GM18517 (cell line): ENCODE results near the gene SPPL3.
A peak's percentile ranks its signal among the peaks of the same experiment; 100 is the strongest.
"Not testable (repeated sequence)": the region's sequence is repeated elsewhere in the genome, so short reads cannot be mapped to it uniquely, and the experiment has no call there.

Experiments used
- ATAC-seq: cut with Tn5 transposase; IDR thresholded peaks from one replicate; pipeline ENCODE4 v1.9.1; 2021; ENCODE audit warnings: mild to moderate bottlenecking, moderate library complexity; ENCODE audit not compliant: unreplicated experiment

The SPPL3 gene

DNA sequence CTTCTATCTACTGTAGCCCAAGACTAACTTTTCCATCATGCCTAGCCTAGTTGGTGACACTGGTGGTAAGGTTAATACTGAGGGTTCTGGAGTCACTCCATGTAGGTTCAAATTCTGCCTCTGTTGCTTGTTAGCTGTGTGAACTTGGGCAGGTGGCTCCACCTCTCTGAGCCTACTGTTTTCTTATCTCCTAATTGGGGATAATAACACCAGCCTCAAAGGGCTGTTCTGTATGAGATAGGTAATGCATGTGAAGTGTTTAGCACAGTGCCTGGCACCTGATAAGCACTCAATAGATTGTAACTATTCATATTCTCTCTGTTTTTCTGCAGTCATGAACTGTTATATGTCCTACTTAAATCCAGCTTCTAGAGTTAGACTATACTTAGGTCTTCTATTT, 17.5 kb upstream of the SPPL3 start:
- no peak for ATAC-seq

DNA sequence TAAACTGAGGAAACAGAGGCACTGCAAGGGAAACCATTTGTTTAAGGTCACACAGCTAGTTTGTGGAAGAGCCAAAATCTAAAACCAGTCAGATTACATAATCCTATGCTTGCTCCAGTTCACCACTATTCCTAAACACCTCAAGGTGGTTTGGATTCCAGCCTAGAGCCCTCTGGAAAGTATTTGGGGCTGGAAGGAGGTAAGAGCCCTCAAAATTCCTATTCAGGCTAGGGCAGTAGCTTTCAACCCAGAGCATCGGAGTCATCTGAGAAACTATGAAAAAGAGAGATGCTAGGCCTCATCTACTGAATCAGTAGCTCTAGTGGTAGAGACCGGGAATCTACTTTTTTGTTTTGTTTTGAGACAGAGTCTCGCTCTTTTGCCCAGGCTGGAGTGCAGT, 16.0 kb upstream of the SPPL3 start:
- ATAC-seq, result no peak

DNA sequence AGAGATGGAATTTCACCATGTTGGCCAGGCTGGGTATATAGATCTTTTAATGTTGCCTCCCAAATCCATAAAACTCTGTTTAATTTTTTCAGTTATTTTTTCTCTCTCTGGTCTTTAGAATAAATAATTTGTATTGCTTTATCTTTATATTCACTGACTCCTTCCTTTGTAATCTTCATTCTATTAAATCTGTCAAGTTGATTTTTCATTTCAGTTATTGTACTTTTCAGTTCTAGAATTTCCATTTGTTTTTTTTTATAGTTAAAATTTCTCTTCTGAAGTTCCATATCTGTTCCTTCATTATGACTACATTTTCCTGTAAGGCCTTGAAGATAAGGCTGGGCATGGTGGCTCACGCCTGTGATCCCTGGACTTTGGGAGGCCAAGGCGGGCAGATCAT, 13.6 kb upstream of the SPPL3 start:
- ATAC-seq, result no peak

DNA sequence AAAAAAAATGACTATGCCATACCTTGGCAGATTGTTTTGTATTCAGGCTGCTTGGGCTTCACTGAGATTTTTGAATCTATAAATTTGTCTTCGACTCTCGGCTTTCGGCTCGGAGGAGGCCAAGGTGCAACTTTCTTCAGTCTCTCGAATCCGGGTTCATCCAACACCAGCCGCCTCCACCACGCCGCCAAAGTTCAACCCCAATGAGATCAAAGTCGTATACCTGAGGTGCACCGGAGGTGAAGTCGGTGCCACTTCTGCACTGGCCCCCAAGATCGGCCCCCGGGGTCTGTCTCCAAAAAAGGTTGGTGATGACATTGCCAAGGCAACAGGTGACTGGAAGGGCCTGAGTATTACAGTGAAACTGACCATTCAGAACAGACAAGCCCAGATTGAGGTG, 12.4 kb upstream of the SPPL3 start:
- ATAC-seq, result no peak

DNA sequence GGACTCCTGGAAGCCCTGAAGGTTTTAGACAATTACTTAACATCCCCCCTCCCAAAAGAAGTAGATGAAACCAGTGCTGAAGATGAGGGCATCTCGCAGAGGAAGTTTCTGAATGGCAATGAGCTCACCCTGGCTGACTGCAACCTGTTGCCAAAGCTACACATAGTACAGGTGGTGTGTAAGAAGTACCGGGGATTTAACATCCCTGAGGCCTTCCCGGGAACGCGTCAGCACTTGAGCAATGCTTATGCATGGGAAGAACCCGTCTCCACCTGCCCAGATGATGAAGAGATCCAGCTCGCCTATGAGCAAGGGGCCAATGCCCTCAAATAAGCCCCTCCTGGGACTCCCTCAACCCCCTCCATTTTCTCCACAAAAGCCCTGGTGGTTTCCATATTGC, 10.6 kb upstream of the SPPL3 start:
- no peak for ATAC-seq

DNA sequence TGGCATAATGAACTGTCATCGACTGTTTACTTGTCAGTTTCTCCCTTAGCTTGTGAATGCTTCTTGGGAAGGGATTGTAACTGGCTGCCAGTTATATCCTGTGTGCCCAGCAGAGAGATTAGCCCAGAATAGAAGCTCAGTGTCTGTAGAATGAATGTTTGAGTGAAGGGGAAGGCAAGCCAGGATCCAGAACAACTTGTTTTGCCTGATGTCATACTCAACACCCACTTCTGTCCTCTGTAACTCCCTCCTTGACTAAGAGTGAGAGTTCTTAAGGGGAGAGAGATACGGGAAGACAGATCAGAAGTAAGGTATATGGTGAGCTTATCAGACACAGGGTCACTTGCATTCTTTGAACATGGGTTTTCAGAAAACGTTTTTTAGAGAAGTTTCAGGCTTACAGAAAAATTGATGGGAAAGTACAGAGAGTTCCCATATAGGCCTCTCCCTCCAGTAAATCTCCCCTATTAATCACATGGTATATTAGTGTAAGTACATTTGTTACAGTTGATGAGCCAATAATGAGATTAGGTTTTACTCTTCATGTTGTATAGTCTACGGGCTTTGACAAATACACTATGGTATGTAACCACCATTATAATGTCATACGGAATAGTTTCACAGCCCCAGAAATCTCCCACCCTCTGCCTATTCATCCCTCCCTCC, 5.6 kb upstream of the SPPL3 start:
- no peak for ATAC-seq

DNA sequence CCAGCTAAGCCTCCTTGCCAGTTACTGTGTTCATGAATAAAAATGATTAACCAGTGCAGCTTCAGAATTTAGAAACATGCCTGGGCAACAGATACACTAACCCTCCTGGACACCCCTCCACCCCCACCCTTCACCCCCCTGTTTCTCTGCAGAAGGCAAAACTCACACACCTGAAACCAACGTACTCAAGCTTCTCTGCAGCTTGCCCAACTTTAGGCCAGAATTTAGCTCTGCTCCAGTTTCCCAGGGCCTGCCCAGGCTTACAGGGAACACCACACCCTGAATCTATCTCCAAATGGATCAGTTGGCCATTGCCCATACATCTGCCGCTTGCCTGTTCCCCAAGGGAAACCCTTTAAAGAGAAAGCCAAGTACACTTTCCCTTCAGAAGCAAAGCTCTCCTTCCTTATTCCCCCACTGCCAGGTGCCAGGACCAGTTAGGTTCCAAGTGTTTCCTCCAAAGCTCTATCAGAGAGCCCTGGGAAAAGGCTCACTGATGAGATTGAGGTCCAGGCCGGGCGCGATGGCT, 1.8 kb upstream of the SPPL3 start:
- no peak for ATAC-seq

DNA sequence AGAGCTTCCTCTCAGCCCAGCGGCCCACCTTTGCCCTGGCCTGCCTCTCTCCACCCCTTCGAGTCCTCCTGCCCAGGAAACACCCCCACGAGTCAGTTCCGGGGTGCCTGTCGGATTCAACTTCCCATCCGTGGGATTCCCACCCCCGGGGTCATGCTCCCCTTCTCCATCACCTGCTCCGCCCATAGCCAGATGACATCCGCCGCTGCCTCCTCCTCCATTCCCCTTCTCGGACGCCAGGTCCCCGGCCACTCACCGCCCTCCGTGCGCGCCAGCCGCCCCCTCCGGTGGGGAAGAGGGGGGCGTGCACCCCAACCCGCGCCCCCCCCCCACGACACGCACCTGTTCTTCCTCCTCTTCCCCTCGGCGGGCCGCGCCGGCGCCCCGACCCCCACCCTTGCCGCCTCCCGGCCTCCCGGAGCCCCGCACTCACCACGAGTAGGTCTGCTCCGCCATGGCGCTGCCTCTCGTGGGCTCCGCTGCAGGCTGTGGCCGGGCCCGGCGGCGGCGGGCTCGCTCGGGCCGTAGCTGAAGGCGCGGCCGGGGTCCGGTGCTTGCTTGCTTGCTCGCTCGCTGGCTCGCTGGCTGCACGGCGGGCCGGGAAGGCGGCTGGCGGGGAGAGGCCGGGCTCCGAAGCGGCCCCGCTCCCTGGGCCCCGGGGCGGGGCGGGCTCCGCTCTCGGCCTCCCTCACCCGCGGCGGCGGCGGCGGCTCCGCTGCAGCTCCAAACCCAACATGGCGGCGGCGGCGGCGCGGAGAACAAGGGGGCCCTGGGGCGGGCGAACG, 554 bp downstream of the SPPL3 start:
- ATAC-seq, result peak; percentile 42

DNA sequence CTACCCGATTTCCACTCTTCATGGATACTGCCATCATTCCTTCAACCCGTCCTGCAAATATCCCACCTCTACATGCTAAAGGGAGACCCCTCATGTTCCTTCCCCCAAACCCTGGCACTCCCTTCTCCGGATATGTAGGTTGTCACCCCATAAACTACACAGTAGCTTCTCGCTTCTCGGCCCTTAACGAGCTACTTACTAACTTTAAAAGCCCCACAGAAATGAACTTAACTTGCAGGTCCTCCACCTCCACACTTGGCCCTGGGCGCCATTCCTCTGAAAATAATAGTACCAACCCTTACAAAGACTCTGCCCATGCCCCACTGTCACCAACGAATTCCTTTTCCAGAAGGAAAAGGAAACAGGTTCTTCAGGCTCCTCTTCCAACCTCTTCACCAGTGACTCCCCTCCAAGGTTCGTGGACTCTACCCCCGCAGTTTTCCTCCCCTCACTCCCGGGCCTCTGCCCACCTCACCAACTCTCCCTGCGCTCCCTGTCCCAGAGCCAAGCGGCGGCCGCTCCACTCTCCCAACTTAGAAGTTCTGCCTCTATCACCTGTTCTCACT, 1.2 kb downstream of the SPPL3 start:
- ATAC-seq, result no peak

DNA sequence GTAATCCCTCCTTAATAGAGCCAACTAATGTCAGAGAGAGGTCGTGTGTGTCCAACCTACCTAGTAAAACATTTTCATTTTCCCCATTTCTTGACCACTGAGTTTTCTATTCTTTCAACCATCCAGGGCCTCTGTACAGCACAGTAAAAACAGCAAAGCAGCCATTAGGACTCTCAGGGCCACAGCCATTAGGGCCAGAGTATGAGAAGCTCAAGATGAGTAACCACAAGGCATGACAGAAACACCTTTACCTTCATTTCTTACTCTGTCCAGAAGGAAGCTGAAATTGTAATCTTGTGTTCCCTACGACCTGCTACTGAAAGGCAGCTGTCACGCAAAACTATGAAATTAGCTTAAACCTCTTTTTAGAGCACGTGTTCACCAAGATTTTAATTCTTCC, 2.3 kb downstream of the SPPL3 start:
- ATAC-seq, result no peak

DNA sequence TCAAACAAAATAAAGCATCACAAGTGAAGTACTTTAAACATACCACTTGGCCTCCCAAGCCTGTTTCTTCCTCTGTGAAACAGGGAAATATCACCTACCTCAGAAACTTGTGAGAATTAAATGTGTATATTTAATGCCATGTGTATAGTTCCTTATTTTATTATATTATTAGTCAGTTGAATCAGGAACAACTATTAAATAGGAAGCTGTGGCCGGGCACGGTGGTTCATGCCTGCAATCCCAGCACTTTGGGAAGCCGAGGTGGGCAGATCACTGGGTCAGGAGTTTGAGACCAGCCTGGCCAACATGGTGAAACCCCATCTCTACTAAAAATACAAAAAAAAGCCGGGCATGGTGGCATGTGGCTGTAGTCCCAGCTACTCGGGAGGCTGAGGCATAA, 3.1 kb downstream of the SPPL3 start:
- not testable (repeated sequence) for ATAC-seq

DNA sequence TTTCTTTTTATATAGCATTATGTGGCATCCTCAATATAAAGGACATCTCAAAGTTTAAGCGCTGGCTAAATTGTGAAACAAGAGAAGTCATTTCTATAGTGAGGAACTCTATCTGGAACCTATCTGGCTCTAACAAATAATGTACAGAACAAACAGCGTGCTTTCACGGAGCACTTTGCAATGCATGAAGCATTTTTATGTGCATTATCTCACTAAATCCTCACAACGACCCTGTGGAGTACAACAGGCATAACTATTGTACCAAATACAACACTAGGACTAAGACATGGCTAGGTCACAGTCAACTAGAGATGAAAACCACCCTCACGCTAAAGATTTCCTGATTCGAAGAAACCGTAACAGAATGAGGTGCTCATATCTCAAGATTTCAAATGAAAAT, 8.6 kb downstream of the SPPL3 start:
- no peak for ATAC-seq

DNA sequence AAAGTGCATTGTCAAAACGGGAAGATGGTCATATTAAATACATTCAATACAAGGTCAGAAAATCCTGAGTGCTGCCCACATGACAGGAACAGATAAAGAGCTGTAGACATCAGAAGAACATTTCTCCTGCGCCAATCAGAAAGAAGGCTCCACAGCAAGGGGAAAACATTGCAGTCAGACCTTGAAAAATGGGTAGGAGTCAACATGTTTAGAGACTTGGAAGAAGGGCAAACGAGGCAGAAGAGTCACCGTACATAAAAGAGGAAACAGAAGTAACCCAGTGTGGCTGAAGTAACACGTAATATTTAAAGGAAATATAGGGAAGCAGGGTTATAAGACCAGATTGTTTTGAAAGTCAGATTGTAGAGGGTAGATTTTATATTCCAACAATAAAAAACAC, 11.9 kb downstream of the SPPL3 start:
- no peak for ATAC-seq

DNA sequence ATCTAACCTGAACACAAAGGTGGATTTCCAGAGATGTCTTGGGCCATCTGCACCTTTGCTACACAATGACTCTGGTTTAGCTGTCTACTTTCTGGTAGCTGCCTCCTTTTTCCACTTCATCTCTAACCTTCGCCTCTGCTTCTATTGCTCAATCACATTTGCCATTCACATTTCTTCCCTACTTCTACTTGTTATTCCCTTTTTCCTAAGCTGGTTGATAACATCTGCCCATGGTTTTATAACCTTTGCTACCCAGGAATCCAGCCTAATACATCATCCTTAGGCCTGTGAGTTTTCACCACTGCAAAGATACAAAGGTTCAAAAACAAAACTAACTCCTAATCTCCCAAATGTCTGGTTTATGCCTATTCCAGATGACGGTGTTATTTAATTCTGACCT, 13.2 kb downstream of the SPPL3 start:
- no peak for ATAC-seq

DNA sequence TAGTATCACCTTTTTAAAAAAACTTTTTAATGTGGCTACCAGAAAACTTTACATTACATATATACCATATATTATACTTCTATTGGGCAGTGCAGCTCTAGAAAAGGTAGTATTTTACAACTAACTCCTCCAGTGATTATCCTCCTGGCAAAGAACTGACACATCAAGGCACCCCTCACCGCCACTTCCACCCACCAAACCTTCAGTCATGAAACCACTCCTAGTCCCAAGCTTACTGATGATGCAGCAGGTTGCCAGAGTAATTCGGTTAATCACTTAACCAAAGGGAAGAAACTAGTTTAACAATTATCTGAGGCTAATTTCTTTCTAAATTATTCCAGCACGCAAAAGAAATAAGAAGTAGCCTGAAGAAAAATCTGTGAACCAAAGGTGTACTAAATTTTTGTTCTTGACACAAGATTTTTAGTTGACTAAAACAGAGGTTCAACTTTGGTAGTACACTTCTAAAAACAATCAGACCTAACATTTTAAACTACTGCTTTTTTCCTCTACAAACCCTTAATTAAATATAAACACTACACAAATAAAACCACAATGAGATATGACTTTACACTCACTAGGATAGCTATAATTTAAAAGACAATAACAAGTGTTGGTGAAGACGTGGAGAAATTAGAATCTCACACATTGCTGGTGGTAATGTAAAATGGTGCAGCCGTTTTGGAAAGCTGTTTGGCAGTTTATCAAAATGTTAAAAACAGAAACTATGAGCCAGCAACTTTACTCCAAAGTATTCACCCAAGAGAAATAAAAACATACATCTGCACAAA, 16.7 kb downstream of the SPPL3 start:
- ATAC-seq, result no peak

DNA sequence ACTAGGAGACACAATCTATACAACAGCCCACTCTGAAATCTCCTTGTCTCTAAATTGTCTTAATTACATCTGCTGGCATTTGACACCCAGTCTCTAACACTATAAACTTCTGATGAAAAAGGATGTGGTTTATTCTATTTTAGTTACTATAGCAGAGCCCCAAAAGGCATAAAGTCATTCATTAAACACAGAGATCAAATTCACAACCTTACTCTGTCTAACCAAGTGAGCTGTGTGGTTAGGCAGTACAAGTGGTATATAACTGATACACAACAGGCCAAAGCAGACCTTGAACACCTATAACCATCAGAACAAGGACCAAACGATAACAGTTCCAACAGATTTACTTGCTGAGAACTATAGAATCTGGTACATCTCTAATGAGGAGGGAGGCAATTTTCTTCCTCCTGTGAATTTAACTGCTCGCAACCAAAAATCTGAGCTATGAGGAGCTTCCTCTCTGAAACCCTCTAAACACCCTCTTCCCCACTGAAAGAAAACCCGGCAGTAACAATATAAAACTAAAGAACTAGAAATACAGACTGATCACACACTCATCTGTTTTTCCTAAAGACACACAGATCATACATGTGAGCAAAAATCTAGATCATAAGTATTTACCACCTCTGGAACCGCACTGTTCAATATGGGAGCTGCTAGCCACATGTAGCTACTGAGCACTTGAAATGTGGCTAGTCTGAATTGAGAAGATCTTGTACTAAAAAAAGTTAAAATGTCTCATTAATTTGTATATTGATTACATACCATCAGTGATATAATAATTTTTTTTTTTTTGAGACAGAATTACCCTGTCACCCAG, 17.7 kb downstream of the SPPL3 start:
- ATAC-seq, result peak; percentile 75

DNA sequence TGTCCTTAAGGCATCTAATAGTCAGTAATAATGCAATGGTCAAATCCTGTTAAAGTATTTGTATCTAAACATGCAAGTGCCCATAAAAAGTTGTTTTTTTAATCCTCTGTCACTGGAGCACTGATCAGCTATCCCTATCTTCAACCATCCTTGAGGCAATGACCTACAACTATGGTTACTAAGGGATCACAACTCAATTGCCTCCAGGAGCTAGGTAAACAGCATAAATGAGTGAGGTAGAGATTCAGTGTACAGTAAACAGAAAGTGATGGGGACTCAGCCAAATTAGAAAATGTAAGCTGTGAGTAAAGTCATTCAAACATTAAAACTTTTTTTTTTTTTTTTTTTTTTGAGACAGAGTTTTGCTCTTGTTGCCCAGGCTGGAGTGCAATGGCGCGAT, 18.6 kb downstream of the SPPL3 start:
- no peak for ATAC-seq

DNA sequence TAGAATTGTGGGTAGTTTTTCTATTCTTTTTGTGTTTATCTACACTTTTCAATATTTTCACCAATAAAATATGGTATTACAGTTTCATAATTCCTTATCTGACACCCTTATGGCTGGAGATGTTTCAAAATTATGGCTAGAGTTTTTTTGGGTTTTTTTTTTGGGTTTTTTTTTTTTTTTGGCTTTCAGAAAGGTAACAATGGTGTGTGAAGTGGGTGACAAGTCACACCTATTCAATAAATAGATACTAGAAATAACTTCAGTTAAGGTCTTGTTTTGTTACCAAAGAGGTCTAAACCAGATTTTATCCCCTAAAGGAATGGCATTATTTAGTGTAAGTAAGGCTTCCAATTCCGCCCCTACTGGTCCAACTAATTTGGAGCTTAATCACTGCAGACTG, 19.5 kb downstream of the SPPL3 start:
- no peak for ATAC-seq

DNA sequence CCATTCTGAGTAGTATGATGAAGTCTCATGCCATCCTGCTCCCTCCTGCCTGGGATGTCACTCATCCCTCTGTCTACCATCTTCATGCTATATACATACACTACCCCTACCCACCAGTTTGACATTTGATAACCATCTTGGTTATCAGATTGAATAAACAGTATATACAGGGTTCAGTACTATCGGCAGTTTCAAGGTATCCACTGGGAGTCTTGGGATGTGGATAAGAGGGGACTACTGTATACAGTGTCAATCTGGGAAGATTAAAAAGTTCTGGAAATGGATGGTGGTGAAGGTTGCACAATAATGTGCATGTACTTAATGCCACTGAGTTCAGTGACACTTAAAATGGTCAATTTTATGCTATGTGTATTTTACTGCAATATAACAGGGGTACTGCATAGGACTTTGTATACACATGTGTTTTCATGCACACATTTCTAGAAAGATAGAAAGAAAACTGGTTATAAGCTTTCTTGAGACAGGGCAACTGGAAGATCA, 22.1 kb downstream of the SPPL3 start:
- no peak for ATAC-seq

DNA sequence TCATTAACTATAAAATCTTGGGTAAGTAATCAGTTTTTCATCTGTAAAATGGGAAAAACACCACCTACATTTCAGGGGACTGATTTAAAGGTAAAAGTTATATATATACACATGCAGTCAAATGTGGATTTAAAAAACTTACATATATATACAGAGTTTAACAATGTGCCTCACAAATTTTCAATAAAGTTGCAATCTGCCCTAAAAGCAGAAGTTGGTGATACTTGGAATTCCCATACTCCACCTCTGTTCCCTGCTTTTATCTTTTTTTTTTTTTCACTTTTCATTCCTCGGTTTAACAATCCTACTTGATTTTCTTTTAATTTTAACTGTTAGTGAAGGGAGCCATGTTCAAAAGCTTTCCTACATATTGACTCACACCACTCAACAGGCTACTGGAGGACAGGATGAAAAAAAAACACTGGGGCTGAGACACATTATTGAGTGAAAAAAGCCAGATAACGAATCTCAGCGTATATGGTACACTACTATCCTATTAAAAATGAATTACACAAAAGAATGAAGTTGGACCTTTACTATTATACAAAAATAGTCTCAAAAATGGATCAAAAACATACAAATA, 24.3 kb downstream of the SPPL3 start:
- ATAC-seq, result no peak
